Naive thymus-derived CD4-positive, alpha-beta T cell (primary cell): ENCODE data around the gene ACSL5. TPM values are rescaled to one million over a fixed set of nuclear protein-coding genes. Genes with fewer than 3 reads are reported as not detected.

Experiments used
- ATAC-seq: fragments of 150-1000 bp; cut with Tn5 transposase; 2 replicates; pipeline ENCODE4 v1.10.0; 2021; ENCODE audit warnings: mild to moderate bottlenecking, moderate library complexity
- CTCF ChIA-PET: fragments of 350-600 bp; sonication (Branson Sonifier 250); formaldehyde crosslinking; loops from one replicate; lab custom pipeline; 2021; ENCODE audit warnings: antibody characterized with exemption; lab: Charles Lee
- POLR2A ChIA-PET: fragments of 350-600 bp; sonication (Branson Sonifier 250); formaldehyde crosslinking; loops from one replicate; lab custom pipeline; 2021; ENCODE audit warnings: antibody characterized with exemption, inconsistent platforms; lab: Charles Lee
- DNase-seq, 9 donors: peaks; one replicate each; pipeline versions ENCODE4 v3.0.0 to v3.0.0-alpha.2; 2020 to 2022; ENCODE audit warnings: mixed read lengths in 1 of 9
- H3K27ac ChIP-seq: one replicate; pipeline ENCODE4 v1.7.0; 2013; ENCODE audit warnings: mild to moderate bottlenecking, low read depth, low read length, moderate library complexity
- H3K27me3 ChIP-seq, 2 donors: one replicate each; pipeline ENCODE4 v1.7.0; 2013; ENCODE audit warnings: low read length in 2 of 2, mild to moderate bottlenecking in 2 of 2, moderate library complexity in 2 of 2; ENCODE audit not compliant: control insufficient read depth in 2 of 2, insufficient read depth in 2 of 2
- H3K36me3 ChIP-seq, 3 experiments: 1 replicate in 2 of 3; 2 replicates in 1 of 3; pipeline ENCODE4 v1.7.0; 2013; ENCODE audit warnings: low read length in 3 of 3, mild to moderate bottlenecking in 3 of 3, moderate library complexity in 1 of 3; ENCODE audit not compliant: insufficient read depth in 3 of 3, control insufficient read depth in 2 of 3
- H3K4me1 ChIP-seq, 2 donors: one replicate each; pipeline ENCODE4 v1.7.0; 2013; ENCODE audit warnings: low read length in 2 of 2, mild to moderate bottlenecking in 2 of 2, moderate library complexity in 1 of 2; ENCODE audit not compliant: control insufficient read depth in 2 of 2, insufficient read depth in 2 of 2
- H3K4me3 ChIP-seq: 2 replicates; pipeline ENCODE4 v1.7.0; 2013; ENCODE audit warnings: mild to moderate bottlenecking, low read length
- H3K9me3 ChIP-seq, 3 experiments: 1 replicate in 2 of 3; 2 replicates in 1 of 3; pipeline ENCODE4 v1.7.0; 2013; ENCODE audit warnings: low read length in 3 of 3; ENCODE audit not compliant: control insufficient read depth in 2 of 3
- H3K27ac Mint-ChIP-seq, 9 donors: one replicate each; pipeline ENCODE4 v1.8.0; 2020 to 2022; ENCODE audit warnings: mixed read lengths in 9 of 9, mild to moderate bottlenecking in 8 of 9, moderate library complexity in 5 of 9, inconsistent platforms in 2 of 9
- H3K27me3 Mint-ChIP-seq, 5 donors: one replicate each; pipeline ENCODE4 v1.8.0; 2021 to 2022; ENCODE audit warnings: mixed read lengths in 5 of 5, mild to moderate bottlenecking in 1 of 5
- H3K36me3 Mint-ChIP-seq, 5 donors: one replicate each; pipeline ENCODE4 v1.8.0; 2020 to 2022; ENCODE audit warnings: mixed read lengths in 5 of 5, mild to moderate bottlenecking in 3 of 5, inconsistent platforms in 1 of 5
- H3K4me1 Mint-ChIP-seq, 7 donors: one replicate each; pipeline ENCODE4 v1.8.0; 2020 to 2022; ENCODE audit warnings: mixed read lengths in 7 of 7, mild to moderate bottlenecking in 3 of 7, inconsistent platforms in 1 of 7
- H3K4me3 Mint-ChIP-seq, 10 donors: one replicate each; pipeline ENCODE4 v1.8.0; 2020 to 2022; ENCODE audit warnings: mild to moderate bottlenecking in 10 of 10, mixed read lengths in 10 of 10, moderate library complexity in 6 of 10, inconsistent platforms in 2 of 10
- H3K9me3 Mint-ChIP-seq, 11 donors: one replicate each; pipeline ENCODE4 v1.8.0; 2020 to 2022; ENCODE audit warnings: mixed read lengths in 11 of 11, mild to moderate bottlenecking in 4 of 11, inconsistent platforms in 1 of 11, moderate library complexity in 1 of 11
- intact Hi-C, 2 donors: fragments of 100-400 bp; cut with micrococcal nuclease; formaldehyde crosslinking; loops; one replicate each; pipeline ENCODE4 v1.15.1; 2023
- polyA plus RNA-seq, 2 donors: library from polyadenylated mRNA; unstranded; fragments of 300-500 nt; fragmentation: Illumina TruSeq; gene quantifications; one replicate each; pipeline ENCODE4 v1.2.3, GENCODE V29; 2021
- total RNA-seq, 6 experiments: library from RNA in 5 of 6; stranded (reverse) in 5 of 6; gene quantifications; 1 replicate in 5 of 6; 2 replicates in 1 of 6; pipeline ENCODE4 v1.2.3 and lab custom pipeline; 2021 to 2026

Gene ACSL5
- total and polyA plus RNA-seq, 7 experiments from 2014 or later, result 30.3 to 72.5 (median 39.7) TPM

DNA sequence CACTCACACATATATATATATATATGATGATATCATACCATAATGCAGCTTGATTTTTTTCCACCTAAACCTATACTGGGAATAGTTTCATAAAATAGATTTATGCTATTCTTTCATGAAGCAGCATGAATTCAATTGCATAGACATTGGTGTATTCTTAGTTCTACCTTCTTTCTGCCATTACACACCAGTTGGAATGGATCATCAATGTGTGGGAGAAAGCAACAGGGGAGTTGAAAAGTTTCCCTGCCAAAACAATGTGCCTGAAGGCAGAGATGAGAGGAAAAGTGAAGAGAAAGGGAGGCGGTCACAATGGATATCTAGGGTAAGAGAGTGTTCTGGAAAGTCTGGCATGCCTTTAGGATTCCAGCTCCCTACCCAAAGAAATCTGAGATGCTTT, 25.2 kb upstream of the ACSL5 start:
- Mint-ChIP-seq H3K4me1 (no peaks in the 10 kb centered on the region), H3K27me3 (peaks cover 0 to 6% (median 0%) of the 10 kb centered on the region in 5 donors), H3K4me3 (no peak overlapping the region), H3K27ac (no peak overlapping the region), H3K36me3 (no peaks in the 10 kb centered on the region), H3K9me3 (peaks cover 0 to 3% (median 0%) of the 10 kb centered on the region in 11 donors)
- Histone ChIP-seq H3K27ac (no peak overlapping the region), H3K36me3 (no peaks in the 10 kb centered on the region), H3K27me3 (no peaks in the 10 kb centered on the region), H3K4me1 (no peaks in the 10 kb centered on the region), H3K9me3 (no peaks in the 10 kb centered on the region), H3K4me3 (no peak overlapping the region)
- ChIA-PET CTCF (interaction anchor here (0.6 kb wide), 1 partner anchor 23 kb away, joined by 3 read pairs; no protein-coding TSS in a partner anchor), POLR2A (interaction anchor here (0.6 to 1.1 kb wide), 2 partner anchors 121 to 164 kb away, joined by 3 to 4 read pairs; no protein-coding TSS in a partner anchor)
- intact Hi-C loops, result no loop called here
- ATAC-seq (no peak), DNase-seq (no peak)

- DNase-seq (no peak), ATAC-seq (no peak)
- Histone ChIP-seq H3K27ac (no peak overlapping the region), H3K4me1 (no peaks in the 10 kb centered on the region), H3K36me3 (no peaks in the 10 kb centered on the region), H3K27me3 (no peaks in the 10 kb centered on the region), H3K4me3 (no peak overlapping the region), H3K9me3 (no peaks in the 10 kb centered on the region)
- peaks cover 0 to 6% (median 0%) of the 10 kb centered on the region in 5 donors for H3K27me3 Mint-ChIP-seq
- no peak overlapping the region for H3K27ac Mint-ChIP-seq
- ChIA-PET POLR2A (no interaction called here), CTCF (interaction anchor here (0.6 kb wide), 1 partner anchor 775 kb away, joined by 4 read pairs; no protein-coding TSS in a partner anchor)
- H3K4me3 Mint-ChIP-seq, result no peak overlapping the region
- no peaks in the 10 kb centered on the region for H3K36me3 Mint-ChIP-seq
- peaks cover 0 to 3% (median 0%) of the 10 kb centered on the region in 11 donors for H3K9me3 Mint-ChIP-seq
- intact Hi-C loops, result no loop called here
- H3K4me1 Mint-ChIP-seq, result no peaks in the 10 kb centered on the region
Measured at GRCh38 chr10:112349521-112350085, 24.3 kb upstream of the ACSL5 start.

- POLR2A ChIA-PET, result no interaction called here
- no peaks in the 10 kb centered on the region for H3K4me1 Mint-ChIP-seq
- H3K9me3 Mint-ChIP-seq, result peaks cover 0 to 3% (median 0%) of the 10 kb centered on the region in 11 donors
- Histone ChIP-seq H3K9me3 (no peaks in the 10 kb centered on the region), H3K27ac (no peak overlapping the region), H3K4me3 (no peak overlapping the region), H3K27me3 (no peaks in the 10 kb centered on the region), H3K36me3 (no peaks in the 10 kb centered on the region), H3K4me1 (no peaks in the 10 kb centered on the region)
- DNase-seq (no peak), ATAC-seq (no peak)
- no peaks in the 10 kb centered on the region for H3K36me3 Mint-ChIP-seq
- H3K4me3 Mint-ChIP-seq, result no peak overlapping the region
- intact Hi-C loops, result loop anchor here in 1 of 2 donors (1.0 kb wide), 1 partner anchor 8 kb away; no protein-coding TSS in a partner anchor
- H3K27me3 Mint-ChIP-seq, result peaks cover 0 to 6% (median 0%) of the 10 kb centered on the region in 5 donors
- no peak overlapping the region for H3K27ac Mint-ChIP-seq
- CTCF ChIA-PET, result interaction anchor here (0.5 kb wide), 1 partner anchor 99 kb away, joined by 3 read pairs; no protein-coding TSS in a partner anchor
Measured at GRCh38 chr10:112351146-112351545, 22.8 kb upstream of the ACSL5 start.

- Mint-ChIP-seq H3K4me1 (no peaks in the 10 kb centered on the region), H3K9me3 (peaks cover 0 to 3% (median 0%) of the 10 kb centered on the region in 11 donors), H3K36me3 (no peaks in the 10 kb centered on the region), H3K27ac (no peak overlapping the region), H3K4me3 (no peak overlapping the region), H3K27me3 (peaks cover 0 to 6% (median 0%) of the 10 kb centered on the region in 5 donors)
- no peak overlapping the region for H3K4me3 ChIP-seq
- ATAC-seq, result no peak
- H3K36me3 ChIP-seq, result no peaks in the 10 kb centered on the region
- DNase-seq, result no peak
- H3K9me3 ChIP-seq, result no peaks in the 10 kb centered on the region
- ChIA-PET CTCF (no interaction called here), POLR2A (no interaction called here)
- intact Hi-C loops, result no loop called here
- H3K4me1 ChIP-seq, result no peaks in the 10 kb centered on the region
- no peaks in the 10 kb centered on the region for H3K27me3 ChIP-seq
- no peak overlapping the region for H3K27ac ChIP-seq
Measured at GRCh38 chr10:112352044-112352443, 21.9 kb upstream of the ACSL5 start.

DNA sequence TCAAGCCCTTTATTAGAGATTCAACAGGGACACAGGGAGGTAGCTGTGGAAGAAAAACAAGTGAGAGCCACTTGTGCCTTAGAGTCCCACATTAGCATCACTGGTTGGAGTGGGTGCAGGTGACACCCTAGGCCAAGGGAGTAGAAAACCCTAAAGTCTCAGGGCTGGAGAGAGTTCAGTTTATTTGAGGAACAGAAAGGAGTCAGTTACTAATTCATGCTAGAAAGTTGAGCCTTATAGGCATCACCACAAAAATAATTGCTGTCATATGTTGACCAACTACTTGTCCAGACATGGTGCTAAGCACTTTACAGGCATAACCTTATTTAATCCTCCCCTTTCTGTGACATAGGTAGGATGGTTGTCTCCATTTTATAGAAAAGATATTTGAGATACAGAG, 20.9 kb upstream of the ACSL5 start:
- peaks cover 0 to 3% (median 0%) of the 10 kb centered on the region in 5 donors for H3K27me3 Mint-ChIP-seq
- H3K9me3 Mint-ChIP-seq, result peaks cover 0 to 3% (median 0%) of the 10 kb centered on the region in 11 donors
- Histone ChIP-seq H3K36me3 (no peaks in the 10 kb centered on the region), H3K4me1 (no peaks in the 10 kb centered on the region), H3K9me3 (no peaks in the 10 kb centered on the region), H3K27me3 (no peaks in the 10 kb centered on the region), H3K4me3 (no peak overlapping the region), H3K27ac (no peak overlapping the region)
- intact Hi-C loops, result no loop called here
- DNase-seq, result no peak
- H3K27ac Mint-ChIP-seq, result no peak overlapping the region
- H3K36me3 Mint-ChIP-seq, result no peaks in the 10 kb centered on the region
- POLR2A ChIA-PET, result no interaction called here
- no peak for ATAC-seq
- H3K4me3 Mint-ChIP-seq, result no peak overlapping the region
- H3K4me1 Mint-ChIP-seq, result no peaks in the 10 kb centered on the region
- CTCF ChIA-PET, result no interaction called here

- POLR2A ChIA-PET, result no interaction called here
- H3K9me3 ChIP-seq, result no peaks in the 10 kb centered on the region
- no peaks in the 10 kb centered on the region for H3K9me3 Mint-ChIP-seq
- ATAC-seq (no peak), DNase-seq (no peak)
- no peak overlapping the region for H3K27ac ChIP-seq
- H3K4me1 ChIP-seq, result no peaks in the 10 kb centered on the region
- CTCF ChIA-PET, result no interaction called here
- peaks cover 0 to 4% (median 0%) of the 10 kb centered on the region in 5 donors for H3K27me3 Mint-ChIP-seq
- H3K27me3 ChIP-seq, result no peaks in the 10 kb centered on the region
- H3K4me3 ChIP-seq, result no peak overlapping the region
- no peak overlapping the region for H3K27ac Mint-ChIP-seq
- H3K4me1 Mint-ChIP-seq, result no peaks in the 10 kb centered on the region
- intact Hi-C loops, result no loop called here
- H3K4me3 Mint-ChIP-seq, result no peak overlapping the region
- no peaks in the 10 kb centered on the region for H3K36me3 ChIP-seq
- no peaks in the 10 kb centered on the region for H3K36me3 Mint-ChIP-seq
Measured at GRCh38 chr10:112356686-112357085, 17.2 kb upstream of the ACSL5 start.
